SK-N-SH (cell line): Measurements from ENCODE around the gene PHF14. TPM values are rescaled to one million over a fixed set of nuclear protein-coding genes. Genes with fewer than 3 reads are reported as not detected.

Source experiments
- CTCF ChIA-PET: fragments of 300-600, 350-600 bp; formaldehyde crosslinking; extraction: SDS; loops from one replicate; lab custom pipeline; 2021; lab: Yijun Ruan, JAX
- POLR2A ChIA-PET: fragments of 350-600 bp; sonication (Branson Sonifier 250); formaldehyde crosslinking; extraction: SDS; loops from one replicate; lab custom pipeline; 2020; ENCODE audit warnings: antibody characterized with exemption, inconsistent platforms; lab: Yijun Ruan, JAX
- DNase-seq: peaks from one replicate; pipeline ENCODE4 v3.0.0; 2012
- H2AFZ ChIP-seq: fragments of 200-600 bp; sonication (generic); 2 replicates; pipeline ENCODE4 v1.8.1; 2016; ENCODE audit warnings: antibody characterized with exemption, mild to moderate bottlenecking, low read depth
- H3F3A ChIP-seq: fragments of 200-600 bp; sonication (generic); replicated peaks from 2 replicates; pipeline ENCODE3; 2016; ENCODE audit warnings: antibody characterized with exemption, mild to moderate bottlenecking; ENCODE audit not compliant: insufficient read depth
- H3K27ac ChIP-seq, 2 experiments: fragments of 200-500 bp in 1 of 2; fragments of 200-600 bp in 1 of 2; sonication (Bioruptor generic) in 1 of 2; sonication (generic), shearing (Covaris generic) in 1 of 2; 2 replicates each; pipeline versions ENCODE4 v1.5.1 to v1.6.1; 2014 to 2016; ENCODE audit warnings: low read depth in 2 of 2, inconsistent platforms in 1 of 2, low read length in 1 of 2, mild to moderate bottlenecking in 1 of 2, mixed read lengths in 1 of 2
- H3K27me3 ChIP-seq: fragments of 200-600 bp; sonication (generic), shearing (Covaris generic); 2 replicates; pipeline ENCODE4 v1.6.1; 2016; ENCODE audit warnings: mixed run types; ENCODE audit not compliant: insufficient read depth
- H3K36me3 ChIP-seq, 2 experiments: fragments of 200-500 bp in 1 of 2; fragments of 200-600 bp in 1 of 2; sonication (Bioruptor generic) in 1 of 2; sonication (generic) in 1 of 2; replicated peaks in 1 of 2; 2 replicates each; pipeline versions ENCODE3 to v1.5.1; 2014 to 2016; ENCODE audit warnings: low read length in 1 of 2, mild to moderate bottlenecking in 1 of 2; ENCODE audit not compliant: insufficient read depth in 2 of 2, control insufficient read depth in 1 of 2
- H3K4me1 ChIP-seq, 2 experiments: fragments of 200-500 bp in 1 of 2; fragments of 200-600 bp in 1 of 2; sonication (Bioruptor generic) in 1 of 2; sonication (generic), shearing (Covaris generic) in 1 of 2; 2 replicates each; pipeline versions ENCODE4 v1.5.1 to v1.6.1; 2014 to 2016; ENCODE audit warnings: low read depth in 1 of 2, low read length in 1 of 2, mixed run types in 1 of 2; ENCODE audit not compliant: insufficient read depth in 2 of 2, control insufficient read depth in 1 of 2
- H3K4me2 ChIP-seq: fragments of 200-600 bp; sonication (generic), shearing (Covaris generic); 2 replicates; pipeline ENCODE4 v1.6.1; 2017; ENCODE audit warnings: mixed run types
- H3K4me3 ChIP-seq, 2 experiments: fragments of 200-500 bp in 1 of 2; fragments of 200-600 bp in 1 of 2; sonication (Bioruptor generic) in 1 of 2; sonication (generic), shearing (Covaris generic) in 1 of 2; 2 replicates each; pipeline versions ENCODE4 v1.5.1 to v1.8.1; 2014 to 2016; ENCODE audit warnings: low read depth in 2 of 2, inconsistent platforms in 1 of 2, low read length in 1 of 2, mild to moderate bottlenecking in 1 of 2, mixed read lengths in 1 of 2, moderate library complexity in 1 of 2
- H3K79me2 ChIP-seq: fragments of 200-600 bp; sonication (generic); 2 replicates; pipeline ENCODE4 v1.8.1; 2017; ENCODE audit warnings: mild to moderate bottlenecking; ENCODE audit not compliant: insufficient read depth
- H3K9ac ChIP-seq: fragments of 200-600 bp; sonication (generic); 2 replicates; pipeline ENCODE4 v1.6.1; 2017; ENCODE audit warnings: mixed run types
- H3K9me2 ChIP-seq: fragments of 200-600 bp; sonication (generic); 2 replicates; pipeline ENCODE4 v1.6.1; 2017; ENCODE audit warnings: mixed run types
- H3K9me3 ChIP-seq: fragments of 200-600 bp; sonication (generic); 2 replicates; pipeline ENCODE4 v1.6.1; 2017; ENCODE audit warnings: mixed run types, mild to moderate bottlenecking, moderate library complexity
- H4K20me1 ChIP-seq: fragments of 200-600 bp; sonication (generic); 2 replicates; pipeline ENCODE4 v1.6.1; 2017; ENCODE audit warnings: mild to moderate bottlenecking, mixed run types; ENCODE audit not compliant: insufficient read depth
- CHD2 ChIP-seq: fragments of 150-350 bp; IDR thresholded peaks from 2 replicates; pipeline ENCODE4 v1.6.1; 2018; ENCODE audit warnings: low read length; ENCODE audit not compliant: partially characterized antibody
- CTCF ChIP-seq: fragments of 200-600 bp; sonication (generic); IDR thresholded peaks from 2 replicates; pipeline ENCODE4 v1.6.1; 2017; ENCODE audit warnings: antibody characterized with exemption, mild to moderate bottlenecking, moderate library complexity
- EZH2phosphoT487 ChIP-seq: fragments of 200-600 bp; sonication (generic); IDR thresholded peaks from 2 replicates; pipeline ENCODE4 v1.6.1; 2017; ENCODE audit warnings: low read depth, mixed run types, mild to moderate bottlenecking, antibody characterized with exemption, moderate library complexity, borderline replicate concordance
- FOXM1 ChIP-seq: IDR thresholded peaks from 2 replicates; pipeline ENCODE4 v1.4.0; 2012; ENCODE audit warnings: low read depth, mild to moderate bottlenecking
- GABPA ChIP-seq: IDR thresholded peaks from 2 replicates; pipeline ENCODE4 v1.4.0; 2012; ENCODE audit warnings: low read depth, mild to moderate bottlenecking
- IRF3 ChIP-seq: fragments of 150-350 bp; IDR thresholded peaks from 2 replicates; pipeline ENCODE4 v1.6.1; 2016; ENCODE audit warnings: mild to moderate bottlenecking, low read depth, low read length
- MEF2A ChIP-seq: IDR thresholded peaks from 2 replicates; pipeline ENCODE4 v1.4.0; 2012; ENCODE audit warnings: low read depth, borderline replicate concordance
- MXI1 ChIP-seq: IDR thresholded peaks from 2 replicates; pipeline ENCODE4 v1.6.1; 2012; ENCODE audit warnings: mild to moderate bottlenecking, low read depth, low read length, improper control_type of control experiment
- NFIC ChIP-seq: IDR thresholded peaks from 2 replicates; pipeline ENCODE4 v1.4.0; 2012; ENCODE audit warnings: borderline replicate concordance
- NRF1 ChIP-seq: IDR thresholded peaks from 2 replicates; pipeline ENCODE4 v1.6.1; 2012; ENCODE audit warnings: low read depth, mild to moderate bottlenecking, low read length
- REST ChIP-seq: IDR thresholded peaks from 2 replicates; pipeline ENCODE4 v1.6.1; 2012; ENCODE audit warnings: mild to moderate bottlenecking, low read depth, low read length, moderate library complexity
- RFX5 ChIP-seq: IDR thresholded peaks from 2 replicates; pipeline ENCODE4 v1.6.1; 2012; ENCODE audit warnings: mild to moderate bottlenecking, improper control_type of control experiment, low read length
- SIN3A ChIP-seq: IDR thresholded peaks from 2 replicates; pipeline ENCODE4 v1.6.1; 2012; ENCODE audit warnings: low read depth, mild to moderate bottlenecking, low read length, moderate library complexity, borderline replicate concordance
- SMC3 ChIP-seq: IDR thresholded peaks from 2 replicates; pipeline ENCODE4 v1.6.1; 2012; ENCODE audit warnings: low read depth, low read length, improper control_type of control experiment
- TAF1 ChIP-seq: IDR thresholded peaks from 2 replicates; pipeline ENCODE4 v1.6.1; 2012; ENCODE audit warnings: low read depth, mild to moderate bottlenecking, low read length, moderate library complexity, borderline replicate concordance
- YY1 ChIP-seq: IDR thresholded peaks from 2 replicates; pipeline ENCODE4 v1.4.0; 2012; ENCODE audit warnings: low read depth, mild to moderate bottlenecking
- WGBS: methylation state at CpG from one replicate; pipeline ENCODE4 v1.1.6; 2017; ENCODE audit warnings: low lambda C conversion rate; 5-methylcytosine and 5-hydroxymethylcytosine counted together
- polyA plus RNA-seq, 3 experiments: library from polyadenylated mRNA; depleted of rRNA; stranded (reverse); fragments of >200 nt; gene quantifications; 2 replicates each; pipeline ENCODE4 v1.2.3, GENCODE V29; 2012
- TF ChIP-seq, protein P1 (sequence below): IDR thresholded peaks from 2 replicates; pipeline ENCODE4 v1.4.0; 2012; ENCODE audit warnings: low read depth, borderline replicate concordance
- TF ChIP-seq, protein P2 (sequence below): IDR thresholded peaks from 2 replicates; pipeline ENCODE4; 2012

The PHF14 gene
- polyA plus RNA-seq, 1 of the 3 experiments (the other 2 are of a cell fraction) = 19.2 TPM

DNA sequence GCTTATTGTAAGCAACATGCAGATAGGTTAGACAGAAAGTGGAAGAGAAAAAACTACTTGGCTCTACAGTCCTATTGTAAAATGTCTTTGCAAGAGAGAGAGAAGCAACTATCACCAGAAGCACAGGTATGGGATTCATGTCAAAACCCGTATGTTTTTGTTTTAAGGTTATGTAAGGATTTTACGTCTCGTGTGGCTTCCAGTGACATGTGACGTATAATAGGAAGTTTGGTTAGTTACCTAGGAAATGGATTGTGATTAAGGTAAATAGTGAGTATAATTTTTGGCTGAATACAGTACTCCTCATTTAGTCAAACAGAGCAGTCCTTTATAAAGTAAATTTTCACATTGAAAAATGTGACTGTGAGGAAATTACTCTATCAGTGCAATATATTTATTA lies 62.0 kb downstream of the PHF14 start:
- Histone ChIP-seq H3F3A (peaks cover 9% of the 10 kb centered on the region), H3K4me2 (no peak overlapping the region), H2AFZ (no peak overlapping the region), H3K27me3 (no peaks in the 10 kb centered on the region), H3K9ac (no peak overlapping the region), H4K20me1 (no peaks in the 10 kb centered on the region), H3K9me3 (no peaks in the 10 kb centered on the region), H3K27ac (no peak overlapping the region), H3K9me2 (no peaks in the 10 kb centered on the region), H3K36me3 (peaks cover 47 to 69% of the 10 kb centered on the region in 2 experiments), H3K79me2 (no peaks in the 10 kb centered on the region), H3K4me3 (no peak overlapping the region), H3K4me1 (no peaks in the 10 kb centered on the region; a peak in 1 of 4 replicates)
- TF ChIP-seq IRF3 (no peak), FOXM1 (no peak), GABPA (no peak), MEF2A (no peak), RFX5 (no peak), SMC3 (no peak), YY1 (no peak), NRF1 (no peak), TAF1 (no peak)
- TF ChIP-seq, protein P1, sequence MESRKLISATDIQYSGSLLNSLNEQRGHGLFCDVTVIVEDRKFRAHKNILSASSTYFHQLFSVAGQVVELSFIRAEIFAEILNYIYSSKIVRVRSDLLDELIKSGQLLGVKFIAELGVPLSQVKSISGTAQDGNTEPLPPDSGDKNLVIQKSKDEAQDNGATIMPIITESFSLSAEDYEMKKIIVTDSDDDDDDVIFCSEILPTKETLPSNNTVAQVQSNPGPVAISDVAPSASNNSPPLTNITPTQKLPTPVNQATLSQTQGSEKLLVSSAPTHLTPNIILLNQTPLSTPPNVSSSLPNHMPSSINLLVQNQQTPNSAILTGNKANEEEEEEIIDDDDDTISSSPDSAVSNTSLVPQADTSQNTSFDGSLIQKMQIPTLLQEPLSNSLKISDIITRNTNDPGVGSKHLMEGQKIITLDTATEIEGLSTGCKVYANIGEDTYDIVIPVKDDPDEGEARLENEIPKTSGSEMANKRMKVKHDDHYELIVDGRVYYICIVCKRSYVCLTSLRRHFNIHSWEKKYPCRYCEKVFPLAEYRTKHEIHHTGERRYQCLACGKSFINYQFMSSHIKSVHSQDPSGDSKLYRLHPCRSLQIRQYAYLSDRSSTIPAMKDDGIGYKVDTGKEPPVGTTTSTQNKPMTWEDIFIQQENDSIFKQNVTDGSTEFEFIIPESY = no peak
- ChIA-PET POLR2A (interaction anchor here (1.0 kb wide), 1 partner anchor 63 kb away, joined by 3 read pairs; no protein-coding TSS in a partner anchor), CTCF (interaction anchor here (1.0 kb wide), 1 partner anchor 14 kb away, joined by 4 read pairs; no protein-coding TSS in a partner anchor)
- DNase-seq = no peak
- WGBS = 93% methylated on average over 4 of the region's 4 CpGs

GRCh38 chr7:11039974-11040373 lies 66.3 kb downstream of the PHF14 start:
- Histone ChIP-seq H3K27me3 (no peaks in the 10 kb centered on the region), H3K4me1 (no peaks in the 10 kb centered on the region; a peak in 1 of 4 replicates), H3K9me2 (no peaks in the 10 kb centered on the region), H3F3A (peaks cover 9% of the 10 kb centered on the region), H3K27ac (no peak overlapping the region; a peak in 1 of 4 replicates), H3K4me2 (no peak overlapping the region), H4K20me1 (no peaks in the 10 kb centered on the region), H3K9me3 (no peaks in the 10 kb centered on the region), H3K4me3 (no peak overlapping the region), H2AFZ (no peak overlapping the region), H3K9ac (no peak overlapping the region), H3K36me3 (peaks cover 71 to 90% of the 10 kb centered on the region in 2 experiments), H3K79me2 (no peaks in the 10 kb centered on the region)
- DNase-seq = no peak
- ChIA-PET CTCF (interaction anchor here (1.0 to 2.1 kb wide), 2 partner anchors 11 to 167 kb away, joined by 3 to 5 read pairs; no protein-coding TSS in a partner anchor), POLR2A (no interaction called here)
- TF ChIP-seq MXI1 (no peak), FOXM1 (no peak), SIN3A (no peak), CTCF (no peak), CHD2 (no peak), NFIC (no peak), REST (no peak), MEF2A (no peak), SMC3 (no peak), EZH2phosphoT487 (no peak), YY1 (no peak), NRF1 (no peak)
- TF ChIP-seq, protein P2, sequence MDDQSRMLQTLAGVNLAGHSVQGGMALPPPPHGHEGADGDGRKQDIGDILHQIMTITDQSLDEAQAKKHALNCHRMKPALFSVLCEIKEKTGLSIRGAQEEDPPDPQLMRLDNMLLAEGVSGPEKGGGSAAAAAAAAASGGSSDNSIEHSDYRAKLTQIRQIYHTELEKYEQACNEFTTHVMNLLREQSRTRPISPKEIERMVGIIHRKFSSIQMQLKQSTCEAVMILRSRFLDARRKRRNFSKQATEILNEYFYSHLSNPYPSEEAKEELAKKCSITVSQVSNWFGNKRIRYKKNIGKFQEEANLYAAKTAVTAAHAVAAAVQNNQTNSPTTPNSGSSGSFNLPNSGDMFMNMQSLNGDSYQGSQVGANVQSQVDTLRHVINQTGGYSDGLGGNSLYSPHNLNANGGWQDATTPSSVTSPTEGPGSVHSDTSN = no peak
